Sigmoid colon (tissue), 4 donors: Measurements from ENCODE around the gene POC1B.

Experiments used
- CTCF ChIP-seq, 4 experiments: fragments of 450-650 bp in 3 of 4; fragments of 200-600 bp in 1 of 4; IDR thresholded peaks; one replicate each; pipeline ENCODE4 v1.5.1; 2016 to 2019; ENCODE audit warnings: antibody characterized with exemption in 4 of 4, mild to moderate bottlenecking in 3 of 4, moderate library complexity in 2 of 4
- EP300 ChIP-seq, 4 donors: sonication (generic); formaldehyde crosslinking; IDR thresholded peaks; one replicate each; pipeline ENCODE4 v1.6.1; 2017; ENCODE audit warnings: antibody characterized with exemption in 4 of 4
- POLR2A ChIP-seq, 2 donors: fragments of 450-650 bp; IDR thresholded peaks; one replicate each; pipeline ENCODE4 v1.6.1; 2016; ENCODE audit warnings: antibody characterized with exemption in 2 of 2, mild to moderate bottlenecking in 2 of 2, moderate library complexity in 2 of 2
- POLR2AphosphoS5 ChIP-seq, 4 donors: sonication (generic); formaldehyde crosslinking; IDR thresholded peaks; one replicate each; pipeline ENCODE4 v1.6.1; 2017; ENCODE audit warnings: antibody characterized with exemption in 4 of 4

- TF ChIP-seq CTCF (IDR thresholded peaks at IDR 0.05) (no peak), POLR2A (IDR thresholded peaks at IDR 0.05) (no peak), EP300 (IDR thresholded peaks at IDR 0.05) (no peak), POLR2AphosphoS5 (IDR thresholded peaks at IDR 0.05) (no peak)
Observed at GRCh38 chr12:89401433-89402058, 124.3 kb downstream of the POC1B start.
